NCI-H2227 treated with DMSO at 0.1 percent for 48 hours (cell line): ENCODE results near the gene SOX10.

Experiments used
- DNase-seq: peaks from one replicate; lab custom pipeline; 2025; lab: John Stamatoyannopoulos, UW

Gene SOX10

DNA sequence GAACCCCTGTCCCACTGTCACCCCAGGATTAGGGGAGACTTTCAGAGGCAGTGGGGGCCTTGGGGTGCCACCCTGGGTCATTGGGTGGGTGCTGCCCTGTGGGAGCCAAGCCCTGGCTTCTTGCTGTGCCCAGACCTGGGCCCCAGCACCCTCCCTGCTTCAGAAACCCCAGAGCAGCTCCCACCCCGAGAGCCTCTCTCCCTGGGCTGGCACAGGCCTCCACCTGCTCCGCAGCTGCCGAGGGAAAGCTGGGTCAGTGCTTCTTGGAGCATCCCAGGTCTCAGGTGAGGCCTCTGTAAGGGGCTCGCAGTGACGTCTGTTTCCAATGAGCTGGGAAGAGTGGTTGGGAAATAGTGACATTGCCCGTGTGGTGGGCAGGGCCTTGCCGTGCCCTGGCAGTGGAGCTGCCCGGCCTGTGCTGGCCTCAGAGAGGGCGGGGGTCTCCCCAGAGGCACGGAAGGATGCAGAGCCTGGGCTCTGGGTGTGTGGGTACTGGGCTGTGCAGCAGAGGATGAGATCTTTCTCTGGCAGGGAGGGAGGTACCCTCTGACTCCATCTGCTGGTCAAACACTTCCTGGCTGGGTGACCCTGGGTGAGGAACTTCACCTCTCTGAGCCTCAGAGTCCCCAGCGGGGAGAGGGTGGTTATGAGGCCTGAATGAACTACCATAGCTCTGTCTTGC, 53.9 kb downstream of the SOX10 start:
- no peak for DNase-seq

DNA sequence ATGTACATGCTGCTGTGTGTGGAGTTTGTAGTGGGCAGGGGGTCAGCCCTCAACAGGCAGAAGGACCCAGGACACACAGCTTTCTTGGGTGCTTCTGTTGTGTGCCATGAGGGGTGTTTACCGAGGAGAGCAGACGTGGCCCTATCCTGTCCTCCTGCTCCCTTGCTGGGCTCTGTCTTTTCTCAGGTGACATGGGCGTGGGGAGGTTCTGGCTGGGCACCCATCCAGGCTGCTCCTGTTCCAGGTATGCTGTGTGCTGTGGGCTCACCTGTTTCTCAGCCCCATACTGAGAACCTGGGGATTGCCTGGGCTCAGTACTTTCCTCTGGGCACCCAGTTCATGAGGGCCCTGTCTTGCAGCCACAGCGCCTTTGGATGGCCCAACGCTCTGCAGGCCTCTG, 55.0 kb downstream of the SOX10 start:
- no peak for DNase-seq

DNA sequence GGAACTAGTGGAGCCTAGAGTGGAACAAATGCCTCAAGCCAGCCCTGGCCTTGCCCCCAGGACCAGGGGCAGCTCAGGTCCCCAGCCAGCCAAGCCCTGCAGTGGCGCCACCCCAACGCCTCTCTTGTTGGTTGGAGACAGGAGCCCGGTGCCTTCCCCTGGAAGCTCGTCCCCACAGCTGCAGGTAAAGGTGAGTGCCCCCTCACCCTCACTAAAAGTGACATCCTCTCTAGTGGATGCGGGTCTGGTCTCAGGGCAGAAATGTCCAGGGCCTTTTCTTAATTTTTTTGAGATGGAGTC, 56.8 kb downstream of the SOX10 start:
- no peak for DNase-seq

DNA sequence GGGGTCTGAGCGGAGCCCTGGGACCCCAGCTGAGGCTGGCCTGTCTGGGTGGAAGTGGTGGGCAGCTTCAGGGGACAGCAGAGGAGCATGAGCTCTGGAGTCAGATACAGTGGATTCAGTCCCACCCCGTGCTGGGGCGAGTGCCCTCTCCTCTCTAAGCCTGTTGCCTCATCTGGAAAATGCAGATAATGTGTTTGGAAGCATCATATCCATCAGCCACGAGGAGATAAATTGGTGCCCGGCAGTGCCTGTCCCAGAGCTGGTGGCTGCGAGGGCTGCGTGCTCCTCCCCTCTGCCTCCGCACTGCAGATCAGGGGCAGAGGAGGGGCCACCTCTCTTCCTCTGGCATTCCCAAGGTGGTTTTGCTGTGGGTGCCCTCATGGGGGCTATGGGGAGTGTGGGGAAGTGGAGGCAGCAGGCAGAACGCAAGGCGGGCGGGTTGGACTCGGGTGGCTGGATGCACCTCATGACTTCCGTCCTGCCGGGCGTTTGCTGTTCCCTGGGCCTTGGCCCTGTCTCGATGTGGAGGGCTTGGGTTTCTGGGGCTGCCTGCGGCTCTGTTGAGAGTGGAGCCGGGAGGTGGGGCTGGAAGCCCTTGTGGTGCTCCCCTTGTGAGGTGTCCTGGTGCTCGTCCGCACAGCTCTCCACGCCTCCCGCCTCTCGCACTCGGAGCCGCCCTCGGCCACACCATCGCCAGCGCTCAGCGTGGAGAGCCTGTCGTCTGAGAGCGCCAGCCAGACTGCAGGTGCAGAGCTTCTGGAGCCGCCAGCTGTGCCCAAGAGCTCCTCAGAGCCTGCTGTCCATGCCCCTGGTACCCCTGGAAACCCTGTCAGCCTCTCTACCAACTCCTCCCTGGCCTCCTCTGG, 57.4 kb downstream of the SOX10 start:
- no peak for DNase-seq

DNA sequence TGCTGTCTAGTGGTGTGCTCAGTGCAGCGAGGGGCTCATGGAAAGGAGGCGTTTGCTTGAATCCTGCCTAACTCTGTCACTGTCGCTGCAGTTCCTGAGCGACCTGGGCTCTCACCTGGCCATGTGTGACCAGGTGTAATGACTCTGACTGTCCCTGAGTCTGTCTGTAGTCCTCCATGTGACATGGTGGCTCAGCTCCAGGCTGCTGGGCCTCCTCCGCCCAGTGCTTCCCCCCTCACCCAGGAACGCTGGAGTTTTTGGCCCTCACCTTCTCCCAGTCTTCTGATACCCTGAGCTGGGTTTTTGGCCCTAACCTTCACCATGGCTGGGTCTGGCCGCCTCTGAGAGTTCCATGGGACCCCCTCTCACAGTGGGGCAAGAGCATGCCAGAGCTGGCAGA, 58.0 kb downstream of the SOX10 start:
- no peak for DNase-seq

DNA sequence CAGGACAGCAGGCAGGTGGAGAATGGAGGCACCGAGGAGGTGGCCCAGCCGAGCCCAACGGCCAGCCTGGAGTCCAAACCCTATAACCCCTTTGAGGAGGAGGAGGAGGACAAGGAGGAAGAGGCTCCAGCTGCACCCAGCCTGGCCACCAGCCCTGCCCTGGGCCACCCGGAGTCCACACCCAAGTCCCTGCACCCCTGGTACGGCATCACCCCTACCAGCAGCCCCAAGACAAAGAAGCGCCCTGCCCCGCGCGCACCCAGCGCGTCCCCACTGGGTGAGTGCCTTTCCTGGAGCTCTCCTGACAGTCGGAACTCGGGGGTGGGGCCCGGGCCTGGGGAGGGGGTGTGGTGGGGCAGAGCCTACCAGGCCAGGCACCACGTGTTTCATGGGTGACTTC, 58.6 kb downstream of the SOX10 start:
- no peak for DNase-seq

DNA sequence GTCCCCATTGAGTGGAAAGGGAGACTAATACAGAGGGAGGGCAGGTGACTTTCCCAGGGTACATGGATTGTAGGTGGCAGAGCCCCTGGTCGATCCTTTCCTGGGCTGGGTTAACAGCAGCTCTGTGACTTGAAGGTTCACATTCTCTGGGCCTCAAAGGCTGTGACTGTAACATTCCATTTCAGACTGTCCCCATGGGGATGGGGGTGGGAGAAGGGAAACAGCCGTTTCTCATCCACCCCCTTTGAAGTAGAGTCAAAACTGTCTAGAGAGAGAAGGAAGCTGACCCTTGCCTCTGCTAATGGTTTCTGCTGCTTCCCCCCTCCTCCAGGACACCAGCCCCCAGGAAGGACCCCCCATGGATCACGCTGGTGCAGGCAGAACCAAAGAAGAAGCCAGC, 59.0 kb downstream of the SOX10 start:
- DNase-seq = no peak

DNA sequence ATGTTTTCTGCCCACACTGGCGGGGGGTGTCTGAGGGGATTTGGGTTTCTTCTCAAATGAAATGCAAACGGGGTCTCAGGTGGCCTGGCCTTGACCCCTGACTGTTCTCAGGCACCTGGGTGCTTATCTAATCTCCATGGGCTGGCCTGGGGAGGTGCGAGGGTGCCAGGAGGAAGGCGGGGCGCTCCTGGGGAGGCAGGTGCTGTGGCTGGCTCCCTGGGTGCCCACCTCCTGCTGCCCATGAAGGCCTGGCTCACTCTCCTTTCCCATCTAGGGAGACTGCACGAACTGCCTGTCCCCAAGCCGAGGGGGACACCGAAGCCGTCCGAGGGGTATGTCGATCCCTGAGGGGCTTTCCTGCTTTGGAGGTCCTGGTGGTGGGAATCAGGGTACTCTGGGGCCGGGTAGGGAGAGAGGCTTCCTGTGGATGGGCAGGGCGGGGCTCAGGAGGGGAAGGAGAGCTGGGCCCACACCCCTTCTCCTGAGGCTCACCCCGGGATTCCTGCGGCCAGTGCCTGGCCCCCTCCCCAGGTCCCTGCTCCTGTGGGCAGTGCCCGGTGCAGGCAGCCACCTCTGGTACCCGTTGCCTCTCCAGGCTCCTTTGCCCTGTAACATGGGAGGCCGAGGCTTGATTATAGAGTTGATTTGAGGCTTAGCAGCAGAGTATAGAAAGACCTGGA, 59.8 kb downstream of the SOX10 start:
- DNase-seq = no peak

DNA sequence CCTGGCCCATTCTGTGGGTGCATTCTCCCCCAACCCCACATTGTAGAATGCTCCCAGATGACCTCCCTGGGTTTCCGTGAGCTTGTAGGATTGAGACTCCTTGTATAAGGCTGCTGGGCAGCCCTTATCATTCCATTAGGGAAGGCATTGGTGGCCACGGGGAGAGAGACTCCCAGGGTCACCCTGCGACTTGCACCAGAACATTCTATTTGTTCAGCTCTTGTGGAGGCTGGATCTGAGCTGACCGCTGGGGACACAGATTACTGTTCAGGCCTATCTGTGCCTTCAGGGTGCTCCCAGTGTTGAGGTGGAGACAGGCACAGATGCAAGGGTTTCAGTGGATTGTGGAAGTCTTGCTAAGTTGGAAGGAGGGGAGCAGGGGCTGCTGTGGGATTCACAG, 60.4 kb downstream of the SOX10 start:
- DNase-seq = no peak
